B cell (primary cell): ENCODE data around the gene RPS29. TPM values are rescaled to one million over a fixed set of nuclear protein-coding genes. Genes with fewer than 3 reads are reported as not detected.

Experiments
- ATAC-seq: fragments of 200-7000 bp; cut with Tn5 transposase; one replicate; pipeline ENCODE4 v1.10.0; 2021; ENCODE audit warnings: low read depth, mild to moderate bottlenecking, moderate number of reproducible peaks, moderate library complexity
- CTCF ChIA-PET: fragments of 350-600 bp; sonication (Branson Sonifier 250); formaldehyde crosslinking; loops from one replicate; lab custom pipeline; 2021; ENCODE audit warnings: antibody characterized with exemption, inconsistent platforms; lab: Charles Lee
- POLR2A ChIA-PET: fragments of 350-600 bp; sonication (Branson Sonifier 250); formaldehyde crosslinking; loops from one replicate; lab custom pipeline; 2021; ENCODE audit warnings: antibody characterized with exemption; lab: Charles Lee
- DNase-seq: peaks from one replicate; pipeline ENCODE4 v3.0.0; 2013
- H2AFZ ChIP-seq: 2 replicates; pipeline ENCODE4 v1.6.1; 2012; ENCODE audit warnings: mild to moderate bottlenecking, low read depth, low read length; ENCODE audit not compliant: insufficient read depth, poor library complexity, severe bottlenecking
- H3K27ac ChIP-seq, 2 donors: 1 replicate in 1 of 2; 2 replicates in 1 of 2; pipeline ENCODE4 v1.5.1; 2012 to 2013; ENCODE audit warnings: low read length in 2 of 2, mild to moderate bottlenecking in 2 of 2, moderate library complexity in 1 of 2
- H3K27me3 ChIP-seq, 4 experiments: fragments of 200-600 bp in 1 of 4; sonication (generic) in 1 of 4; replicated peaks in 1 of 4; 1 replicate in 2 of 4; 2 replicates in 2 of 4; pipeline versions ENCODE4 v1.6.1 to v1.7.0; 2013 to 2016; ENCODE audit warnings: low read length in 3 of 4, mild to moderate bottlenecking in 2 of 4, mixed read lengths in 1 of 4, moderate library complexity in 1 of 4; ENCODE audit not compliant: insufficient read depth in 4 of 4, control insufficient read depth in 3 of 4; ENCODE audit errors: control extremely low read depth in 1 of 4
- H3K36me3 ChIP-seq, 2 experiments: replicated peaks in 1 of 2; 1 replicate in 1 of 2; 2 replicates in 1 of 2; pipeline versions ENCODE4 v1.6.1 to v1.7.1; 2013; ENCODE audit warnings: low read length in 1 of 2; ENCODE audit not compliant: insufficient read depth in 2 of 2, control insufficient read depth in 1 of 2; ENCODE audit errors: control extremely low read depth in 1 of 2, extremely low read depth in 1 of 2
- H3K4me1 ChIP-seq, 2 donors: fragments of 200-600 bp in 1 of 2; sonication (generic) in 1 of 2; 1 replicate in 1 of 2; 2 replicates in 1 of 2; pipeline versions ENCODE4 v1.5.1 to v1.6.1; 2013 to 2017; ENCODE audit warnings: low read length in 2 of 2; ENCODE audit not compliant: control insufficient read depth in 2 of 2, insufficient read depth in 2 of 2
- H3K4me2 ChIP-seq: replicated peaks from 2 replicates; pipeline ENCODE3; 2012; ENCODE audit warnings: mild to moderate bottlenecking, low read depth, low read length; ENCODE audit not compliant: poor library complexity, severe bottlenecking
- H3K4me3 ChIP-seq, 5 experiments: fragments of 200-600 bp in 1 of 5; sonication (generic) in 1 of 5; 1 replicate in 3 of 5; 2 replicates in 2 of 5; pipeline versions ENCODE4 v1.5.1 to v1.7.0; 2011 to 2016; ENCODE audit warnings: low read length in 4 of 5, mild to moderate bottlenecking in 4 of 5, low read depth in 2 of 5, control low read depth in 1 of 5, moderate library complexity in 1 of 5; ENCODE audit not compliant: insufficient read depth in 1 of 5; ENCODE audit errors: control extremely low read depth in 1 of 5, extremely low read depth in 1 of 5
- H3K79me2 ChIP-seq: fragments of 200-600 bp; sonication (generic); one replicate; pipeline ENCODE4 v1.6.0; 2016; ENCODE audit warnings: low read length; ENCODE audit not compliant: control insufficient read depth, insufficient read depth
- H3K9ac ChIP-seq: fragments of 200-600 bp; sonication (generic); 2 replicates; pipeline ENCODE4 v1.6.1; 2017; ENCODE audit warnings: mild to moderate bottlenecking, low read length, moderate library complexity
- H3K9me3 ChIP-seq, 3 donors: one replicate each; pipeline versions ENCODE4 v1.6.1 to v1.7.1; 2013; ENCODE audit warnings: low read length in 2 of 3; ENCODE audit not compliant: control insufficient read depth in 2 of 3, insufficient read depth in 1 of 3; ENCODE audit errors: control extremely low read depth in 1 of 3
- H4K20me1 ChIP-seq: 2 replicates; pipeline ENCODE4 v1.6.0; 2012; ENCODE audit warnings: mild to moderate bottlenecking, low read length; ENCODE audit not compliant: insufficient read depth, control insufficient read depth, poor library complexity, severe bottlenecking
- H3K27ac Mint-ChIP-seq: one replicate; pipeline ENCODE4 v1.8.0; 2021; ENCODE audit warnings: mixed read lengths
- H3K27me3 Mint-ChIP-seq: one replicate; pipeline ENCODE4 v1.8.0; 2021; ENCODE audit warnings: mixed read lengths
- H3K4me1 Mint-ChIP-seq: one replicate; pipeline ENCODE4 v1.8.0; 2021; ENCODE audit warnings: mixed read lengths
- H3K4me3 Mint-ChIP-seq: one replicate; pipeline ENCODE4 v1.8.0; 2021; ENCODE audit warnings: mixed read lengths
- H3K9me3 Mint-ChIP-seq: one replicate; pipeline ENCODE4 v1.8.0; 2022; ENCODE audit warnings: mixed read lengths; ENCODE audit not compliant: insufficient read depth
- CTCF ChIP-seq: fragments of 200-600 bp; IDR thresholded peaks from one replicate; pipeline ENCODE4 v1.8.0; 2022; ENCODE audit warnings: antibody characterized with exemption, mild to moderate bottlenecking
- EZH2 ChIP-seq: IDR thresholded peaks from 2 replicates; pipeline ENCODE4 v1.6.1; 2012; ENCODE audit warnings: borderline replicate concordance, low read depth, mild to moderate bottlenecking, moderate library complexity, low read length; ENCODE audit not compliant: insufficient read depth, poor library complexity, severe bottlenecking
- WGBS: methylation state at CpG from one replicate; pipeline ENCODE4 v1.1.5; 2013; ENCODE audit warnings: missing lambda C conversion rate; ENCODE audit not compliant: insufficient coverage; 5-methylcytosine and 5-hydroxymethylcytosine counted together
- intact Hi-C: fragments of 100-400 bp; cut with micrococcal nuclease; formaldehyde crosslinking; loops from one replicate; pipeline ENCODE4 v1.10.0; 2022
- polyA plus RNA-seq: library from polyadenylated mRNA; depleted of rRNA; stranded (reverse); fragments of >200 nt; gene quantifications from 2 replicates; pipeline ENCODE4 v1.2.3, GENCODE V29; 2012
- total RNA-seq, 2 donors: library from RNA; stranded (reverse); fragments of 120-200 nt in 1 of 2; gene quantifications; 1 replicate in 1 of 2; 2 replicates in 1 of 2; pipeline versions ENCODE4 v1.2.3 to v1.2.4, GENCODE V29; 2013 to 2022

The RPS29 gene
- total and polyA plus RNA-seq, 2 donors (not counting 1 experiment from before 2014, with no cell fraction given), result 2,873 to 29,966 TPM

- POLR2A ChIA-PET, result interaction anchor here (0.6 kb wide), 1 partner anchor 21 kb away, joined by 8 read pairs; no protein-coding TSS in a partner anchor
- intact Hi-C loops, result no loop called here
- H3K36me3 ChIP-seq, result peaks cover 6 to 19% of the 10 kb centered on the region in 2 experiments
- H4K20me1 ChIP-seq, result peaks cover 22% of the 10 kb centered on the region
- peaks cover 5 to 10% of the 10 kb centered on the region in 2 donors for H3K4me1 ChIP-seq
- no peak overlapping the region for H3K4me2 ChIP-seq
- peaks cover 16% of the 10 kb centered on the region for H3K4me1 Mint-ChIP-seq
- WGBS, result no CpG with 5 or more reads among the region's 2 CpGs
- H3K79me2 ChIP-seq, result peaks cover 45% of the 10 kb centered on the region
- H2AFZ ChIP-seq, result no peak overlapping the region
- H3K27me3 ChIP-seq, result no peaks in the 10 kb centered on the region
- H3K9ac ChIP-seq, result no peak overlapping the region
- H3K27ac ChIP-seq, result no peak overlapping the region
- CTCF ChIA-PET, result no interaction called here
- no peak overlapping the region for H3K4me3 ChIP-seq
- H3K4me3 Mint-ChIP-seq, result no peak overlapping the region
- TF ChIP-seq CTCF, result no peak
- no peak for TF ChIP-seq EZH2
- no peaks in the 10 kb centered on the region for H3K9me3 Mint-ChIP-seq
- H3K27me3 Mint-ChIP-seq, result no peaks in the 10 kb centered on the region
- H3K27ac Mint-ChIP-seq, result no peak overlapping the region
- no peaks in the 10 kb centered on the region for H3K9me3 ChIP-seq
- ATAC-seq, result no peak
- no peak for DNase-seq
Observed at GRCh38 chr14:49614196-49614595, 28.0 kb upstream of the RPS29 start.

- Histone ChIP-seq H3K4me2 (no peak overlapping the region), H3K9me3 (no peaks in the 10 kb centered on the region), H3K9ac (no peak overlapping the region), H3K4me1 (no peaks in the 10 kb centered on the region), H3K27ac (no peak overlapping the region), H3K27me3 (no peaks in the 10 kb centered on the region), H3K36me3 (peaks cover 6 to 7% of the 10 kb centered on the region in 2 experiments), H4K20me1 (peaks cover 12% of the 10 kb centered on the region), H3K4me3 (no peak overlapping the region), H3K79me2 (peaks cover 29% of the 10 kb centered on the region), H2AFZ (no peak overlapping the region)
- ATAC-seq, result no peak
- POLR2A ChIA-PET, result interaction anchor here (0.7 to 0.9 kb wide), 2 partner anchors 14 to 34 kb away, joined by 3 to 4 read pairs; partner anchors contain the start of gene LRR1
- no peaks in the 10 kb centered on the region for H3K27me3 Mint-ChIP-seq
- no peak for DNase-seq
- H3K4me1 Mint-ChIP-seq, result peaks cover 5% of the 10 kb centered on the region
- H3K9me3 Mint-ChIP-seq, result no peaks in the 10 kb centered on the region
- H3K4me3 Mint-ChIP-seq, result no peak overlapping the region
- CTCF ChIA-PET, result interaction anchor here (1.1 kb wide), 1 partner anchor 9 kb away, joined by 4 read pairs; the partner anchor contains the start of genes MGAT2 and RPL36AL
- no peak overlapping the region for H3K27ac Mint-ChIP-seq
- intact Hi-C loops, result no loop called here
- WGBS, result 95% methylated on average over 6 of the region's 8 CpGs
- TF ChIP-seq CTCF (no peak), EZH2 (no peak)
Observed at GRCh38 chr14:49612671-49613070, 26.5 kb upstream of the RPS29 start.
